ENCODE measurements around the gene OR10AD1. TPM values are rescaled to one million over a fixed set of nuclear protein-coding genes. Genes with fewer than 3 reads are reported as not detected.
A peak's percentile ranks its signal among the peaks of the same experiment; 100 is the strongest.

Gene OR10AD1
- total and polyA plus RNA-seq, 4 experiments from 2014 or later, result not detected

DNA sequence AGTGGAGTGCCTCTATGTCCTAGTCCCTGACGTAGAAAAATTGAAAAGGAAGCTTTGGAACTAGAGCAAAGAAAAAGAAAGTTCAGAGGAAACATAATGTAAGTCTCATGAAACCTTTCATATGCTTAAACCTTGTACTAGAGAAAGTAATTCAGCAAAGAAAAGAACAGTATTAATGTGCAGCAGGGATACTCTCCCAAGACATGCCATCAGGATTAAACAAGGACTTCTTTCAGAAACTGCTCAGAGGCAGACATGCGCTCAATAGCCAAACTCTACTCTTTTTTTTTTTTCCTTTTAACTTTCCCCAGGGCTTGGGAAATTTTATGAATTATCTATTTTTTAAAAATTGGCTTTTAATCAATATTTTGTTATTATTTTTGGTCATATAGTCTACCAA lies 38.6 kb downstream of the OR10AD1 start:
- Histone ChIP-seq H3K27me3 (ENCODE audit: insufficient read depth, low read length) (no peaks in the 10 kb centered on the region), H3K4me3 (ENCODE audit: low read length in 2 of 2) (no peak overlapping the region), H3K9me3 (ENCODE audit: control insufficient read depth in 1 of 2, low read length in 2 of 2) (no peaks in the 10 kb centered on the region), H3K27ac (ENCODE audit: low read depth, low read length) (no peak overlapping the region), H3K36me3 (ENCODE audit: insufficient read depth, low read length) (no peaks in the 10 kb centered on the region), H3K4me1 (ENCODE audit: insufficient read depth, low read length) (no peaks in the 10 kb centered on the region)
- Mint-ChIP-seq H3K27ac (no peak overlapping the region), H3K36me3 (no peaks in the 10 kb centered on the region), H3K9me3 (no peaks in the 10 kb centered on the region), H3K27me3 (peaks cover 6 to 7% of the 10 kb centered on the region in 2 donors), H3K4me1 (peaks cover 0 to 6% (median 3%) of the 10 kb centered on the region in 4 donors), H3K4me3 (no peak overlapping the region)
- POLR2A ChIA-PET (ENCODE audit: partially characterized antibody), result interaction anchor here (1.9 kb wide), 1 partner anchor 34 kb away, joined by 5 read pairs; no protein-coding TSS in a partner anchor
- no peak for DNase-seq
- intact Hi-C loops (cut with micrococcal nuclease), result loop anchor here (2.0 kb wide), 1 partner anchor 58 kb away; the partner anchor contains the start of gene SENP1
- CTCF ChIA-PET (ENCODE audit: partially characterized antibody), result interaction anchor here (0.6 to 4.0 kb wide), 17 partner anchors 7 to 449 kb away, joined by 3 to 28 read pairs (median 4); partner anchors contain the start of genes ASB8, SENP1 and TMEM106C

GRCh38 chr12:48163150-48163747 lies 39.8 kb downstream of the OR10AD1 start:
- ChIA-PET POLR2A (ENCODE audit: partially characterized antibody) (no interaction called here), CTCF (ENCODE audit: partially characterized antibody) (interaction anchor here (1.3 to 4.0 kb wide), 6 partner anchors 15 to 447 kb away, joined by 4 to 28 read pairs (median 6); no protein-coding TSS in a partner anchor)
- no peaks in the 10 kb centered on the region for H3K9me3 ChIP-seq (ENCODE audit: control insufficient read depth in 1 of 2, low read length in 2 of 2)
- intact Hi-C loops (cut with micrococcal nuclease), result no loop called here
- DNase-seq, result no peak
- H3K4me1 ChIP-seq (ENCODE audit: insufficient read depth, low read length), result peaks cover under 1% of the 10 kb centered on the region
- Mint-ChIP-seq H3K27ac (peak overlapping the region in 1 of 7 donors; percentile 1), H3K36me3 (no peaks in the 10 kb centered on the region), H3K9me3 (peaks cover 0 to 2% (median 0%) of the 10 kb centered on the region in 8 donors), H3K4me1 (peaks cover 2 to 14% (median 8%) of the 10 kb centered on the region in 4 donors), H3K27me3 (peaks cover 6 to 7% of the 10 kb centered on the region in 2 donors), H3K4me3 (no peak overlapping the region)
- no peak overlapping the region for H3K4me3 ChIP-seq (ENCODE audit: low read length in 2 of 2)
- no peaks in the 10 kb centered on the region for H3K27me3 ChIP-seq (ENCODE audit: insufficient read depth, low read length)
- H3K36me3 ChIP-seq (ENCODE audit: insufficient read depth, low read length), result no peaks in the 10 kb centered on the region
- no peak overlapping the region for H3K27ac ChIP-seq (ENCODE audit: low read depth, low read length)

DNA sequence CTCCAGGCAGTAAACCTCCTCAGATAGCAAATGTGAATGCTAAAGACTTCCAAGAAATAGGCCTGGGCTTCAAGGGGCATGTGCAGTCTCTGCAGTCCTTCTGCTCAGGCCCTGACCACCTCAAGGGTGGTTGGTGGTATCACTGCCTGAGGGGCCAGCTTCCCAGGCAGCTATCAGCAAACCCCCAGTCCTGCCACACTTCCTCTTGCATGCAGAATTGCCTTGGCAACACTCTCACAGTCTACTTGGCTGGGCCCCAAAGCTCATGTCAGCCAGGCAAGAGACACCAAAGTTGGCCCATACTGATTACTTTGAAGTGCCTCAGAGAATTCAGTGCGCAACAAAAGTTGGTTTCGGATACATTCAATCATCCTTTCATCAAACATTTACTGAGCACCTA lies 42.3 kb downstream of the OR10AD1 start:
- Histone ChIP-seq H3K27ac (ENCODE audit: low read depth, low read length) (no peak overlapping the region), H3K4me3 (ENCODE audit: low read length in 2 of 2) (no peak overlapping the region), H3K9me3 (ENCODE audit: control insufficient read depth in 1 of 2, low read length in 2 of 2) (no peaks in the 10 kb centered on the region), H3K36me3 (ENCODE audit: insufficient read depth, low read length) (no peaks in the 10 kb centered on the region), H3K27me3 (ENCODE audit: insufficient read depth, low read length) (no peaks in the 10 kb centered on the region), H3K4me1 (ENCODE audit: insufficient read depth, low read length) (peaks cover 17% of the 10 kb centered on the region)
- Mint-ChIP-seq H3K9me3 (peaks cover 0 to 2% (median 0%) of the 10 kb centered on the region in 8 donors), H3K36me3 (peaks cover 3 to 6% of the 10 kb centered on the region in 2 donors), H3K4me3 (peak overlapping the region in 1 of 8 donors; percentile 30), H3K27ac (peak overlapping the region in 1 of 7 donors; percentile 5), H3K27me3 (peaks cover 4 to 6% of the 10 kb centered on the region in 2 donors), H3K4me1 (peaks cover 10 to 36% (median 26%) of the 10 kb centered on the region in 4 donors)
- intact Hi-C loops (cut with micrococcal nuclease), result no loop called here
- no peak for DNase-seq
- ChIA-PET POLR2A (ENCODE audit: partially characterized antibody) (interaction anchor here (4.9 to 5.0 kb wide), 2 partner anchors 38 to 56 kb away, joined by 82 to 90 read pairs; partner anchors contain the start of gene SENP1), CTCF (ENCODE audit: partially characterized antibody) (interaction anchor here (1.2 kb wide), 1 partner anchor 197 kb away, joined by 4 read pairs; the partner anchor contains the start of gene TMEM106C)

DNA sequence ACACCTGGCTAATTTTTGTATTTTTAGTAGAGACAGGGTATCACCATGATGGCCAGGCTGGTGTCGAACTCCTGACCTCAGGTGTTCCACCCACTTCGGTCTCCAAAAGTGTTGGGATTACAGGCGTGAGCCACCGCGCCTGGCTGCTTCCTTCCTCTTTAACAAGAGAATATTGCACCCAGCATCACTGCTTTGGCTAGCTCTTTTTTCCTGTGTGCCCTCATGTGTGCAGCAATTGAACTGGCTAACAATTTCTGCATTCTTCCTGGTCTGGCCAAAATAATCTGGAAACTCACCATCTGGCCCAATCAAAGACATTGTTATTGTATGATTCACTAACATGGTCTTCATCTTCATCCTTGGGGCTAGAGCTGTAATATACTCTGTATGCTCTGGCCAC lies 43.0 kb downstream of the OR10AD1 start:
- Histone ChIP-seq H3K4me1 (ENCODE audit: insufficient read depth, low read length) (peaks cover 17% of the 10 kb centered on the region), H3K9me3 (ENCODE audit: control insufficient read depth in 1 of 2, low read length in 2 of 2) (no peaks in the 10 kb centered on the region), H3K27ac (ENCODE audit: low read depth, low read length) (no peak overlapping the region), H3K27me3 (ENCODE audit: insufficient read depth, low read length) (no peaks in the 10 kb centered on the region), H3K36me3 (ENCODE audit: insufficient read depth, low read length) (no peaks in the 10 kb centered on the region), H3K4me3 (ENCODE audit: low read length in 2 of 2) (no peak overlapping the region)
- POLR2A ChIA-PET (ENCODE audit: partially characterized antibody), result interaction anchor here (4.9 to 5.0 kb wide), 2 partner anchors 39 to 55 kb away, joined by 82 to 90 read pairs; partner anchors contain the start of gene SENP1
- intact Hi-C loops (cut with micrococcal nuclease), result no loop called here
- peaks cover 9 to 36% (median 25%) of the 10 kb centered on the region in 4 donors for H3K4me1 Mint-ChIP-seq
- peak overlapping the region in 1 of 7 donors; percentile 43 for H3K27ac Mint-ChIP-seq
- CTCF ChIA-PET (ENCODE audit: partially characterized antibody), result interaction anchor here (1.1 to 4.8 kb wide), 4 partner anchors 23 to 197 kb away, joined by 3 to 33 read pairs (median 12); partner anchors contain the start of genes CCDC184 and TMEM106C
- no peak for DNase-seq
- H3K36me3 Mint-ChIP-seq, result peaks cover 3 to 6% of the 10 kb centered on the region in 2 donors
- peaks cover 2 to 4% of the 10 kb centered on the region in 2 donors for H3K27me3 Mint-ChIP-seq
- H3K4me3 Mint-ChIP-seq, result no peak overlapping the region
- peaks cover 0 to 2% (median 0%) of the 10 kb centered on the region in 8 donors for H3K9me3 Mint-ChIP-seq

- Mint-ChIP-seq H3K4me3 (peak overlapping the region; percentile 94 to 98 (median 97)), H3K27ac (peak overlapping the region; percentile 96 to 99 (median 99)), H3K4me1 (peaks cover 16 to 46% (median 34%) of the 10 kb centered on the region in 4 donors), H3K9me3 (peaks cover 0 to 2% (median 0%) of the 10 kb centered on the region in 8 donors), H3K27me3 (peaks cover 0 to under 1% of the 10 kb centered on the region in 2 donors), H3K36me3 (peaks cover 8 to 17% of the 10 kb centered on the region in 2 donors)
- H3K4me1 ChIP-seq (ENCODE audit: insufficient read depth, low read length), result peaks cover 23% of the 10 kb centered on the region
- H3K9me3 ChIP-seq (ENCODE audit: control insufficient read depth in 1 of 2, low read length in 2 of 2), result no peaks in the 10 kb centered on the region
- no peaks in the 10 kb centered on the region for H3K27me3 ChIP-seq (ENCODE audit: insufficient read depth, low read length)
- H3K27ac ChIP-seq (ENCODE audit: low read depth, low read length), result peak overlapping the region; percentile 81
- H3K4me3 ChIP-seq (ENCODE audit: low read length in 2 of 2), result peak overlapping the region; percentile 76 to 84
- no peak for DNase-seq
- peaks cover 7% of the 10 kb centered on the region for H3K36me3 ChIP-seq (ENCODE audit: insufficient read depth, low read length)
- intact Hi-C loops (cut with micrococcal nuclease), result loop anchor here (1.0 to 2.0 kb wide), 5 partner anchors 25 to 451 kb away; partner anchors contain the start of genes CCDC184, RPAP3, SENP1 and TMEM106C
- ChIA-PET CTCF (ENCODE audit: partially characterized antibody) (interaction anchor here (0.8 to 4.8 kb wide), 20 partner anchors 7 to 460 kb away, joined by 3 to 42 read pairs (median 5); partner anchors contain the start of genes CCDC184, PFKM, SENP1 and TMEM106C), POLR2A (ENCODE audit: partially characterized antibody) (interaction anchor here (0.5 to 5.0 kb wide), 19 partner anchors 12 to 1943 kb away, joined by 3 to 90 read pairs (median 5); partner anchors contain the start of genes CCDC184, KANSL2, PFKM and RPAP3)
These were observed 45.2 kb downstream of the OR10AD1 start for GRCh38 chr12:48157889-48158370.

GRCh38 chr12:48157018-48157888 lies 45.8 kb downstream of the OR10AD1 start, which contains the start of gene ASB8:
Gene ASB8 (minus strand): TSS chr12:48157515. CDS start chr12:48153496, 4,019 bp downstream.
- POLR2A ChIA-PET (ENCODE audit: partially characterized antibody), result interaction anchor here (0.5 to 5.0 kb wide), 18 partner anchors 11 to 1943 kb away, joined by 3 to 90 read pairs (median 5); partner anchors contain the start of genes CCDC184, KANSL2, PFKM and RPAP3
- peak within 1 kb of the TSS; percentile 76 to 84 for H3K4me3 ChIP-seq (ENCODE audit: low read length in 2 of 2)
- peaks cover 23% of the 10 kb centered on the region for H3K4me1 ChIP-seq (ENCODE audit: insufficient read depth, low read length)
- H3K27me3 ChIP-seq (ENCODE audit: insufficient read depth, low read length), result no peaks in the 10 kb centered on the region
- Mint-ChIP-seq H3K9me3 (peaks cover 0 to 2% (median 0%) of the 10 kb centered on the region in 8 donors), H3K36me3 (peaks cover 10 to 21% of the 10 kb centered on the region in 2 donors), H3K27ac (peak within 1 kb of the TSS; percentile 96 to 99 (median 99)), H3K4me1 (peaks cover 16 to 49% (median 35%) of the 10 kb centered on the region in 4 donors), H3K27me3 (no peaks in the 10 kb centered on the region), H3K4me3 (peak within 1 kb of the TSS; percentile 94 to 98 (median 97))
- intact Hi-C loops (cut with micrococcal nuclease), result loop anchor here (1.0 to 2.0 kb wide), 5 partner anchors 26 to 450 kb away; partner anchors contain the start of genes CCDC184, RPAP3, SENP1 and TMEM106C
- H3K27ac ChIP-seq (ENCODE audit: low read depth, low read length), result peak within 1 kb of the TSS; percentile 81
- no peaks in the 10 kb centered on the region for H3K9me3 ChIP-seq (ENCODE audit: control insufficient read depth in 1 of 2, low read length in 2 of 2)
- DNase-seq, result peak; percentile 98 to 99 (median 98)
- CTCF ChIA-PET (ENCODE audit: partially characterized antibody), result interaction anchor here (0.8 to 4.8 kb wide), 22 partner anchors 8 to 461 kb away, joined by 3 to 42 read pairs (median 4); partner anchors contain the start of genes CCDC184, PFKM, SENP1 and TMEM106C
- peaks cover 13% of the 10 kb centered on the region for H3K36me3 ChIP-seq (ENCODE audit: insufficient read depth, low read length)

Measured in CD4-positive, alpha-beta memory T cell (primary cell).